HG03175 (cell line): ENCODE results near the gene SENP1.

Experiments used
- ATAC-seq: cut with Tn5 transposase; IDR thresholded peaks from one replicate; pipeline ENCODE4 v1.9.1; 2021; ENCODE audit warnings: mild to moderate bottlenecking, moderate library complexity; ENCODE audit not compliant: unreplicated experiment

Gene SENP1

GRCh38 chr12:48037267-48037915 is 68.5 kb downstream of the SENP1 start:
- no peak for ATAC-seq

- no peak for ATAC-seq
Observed at GRCh38 chr12:48036818-48037217, 69.1 kb downstream of the SENP1 start.

GRCh38 chr12:48034835-48035805 is 70.8 kb downstream of the SENP1 start:
- ATAC-seq, result no peak

- ATAC-seq, result no peak
Observed at GRCh38 chr12:48033451-48033850, 72.4 kb downstream of the SENP1 start.

- ATAC-seq, result no peak
Observed at GRCh38 chr12:48032597-48032996, 73.3 kb downstream of the SENP1 start.

GRCh38 chr12:48031135-48031960 is 74.5 kb downstream of the SENP1 start:
- ATAC-seq, result no peak

- no peak for ATAC-seq
Observed at GRCh38 chr12:48030173-48030650, 75.7 kb downstream of the SENP1 start.

GRCh38 chr12:48029491-48030172 is 76.2 kb downstream of the SENP1 start:
- no peak for ATAC-seq

GRCh38 chr12:48028541-48029431 is 77.1 kb downstream of the SENP1 start:
- ATAC-seq, result no peak

- ATAC-seq, result no peak
Observed at GRCh38 chr12:48027183-48028002, 78.5 kb downstream of the SENP1 start.

- ATAC-seq, result no peak
Observed at GRCh38 chr12:48026060-48026827, 79.6 kb downstream of the SENP1 start.

GRCh38 chr12:48025281-48025680 is 80.6 kb downstream of the SENP1 start:
- ATAC-seq, result no peak

- no peak for ATAC-seq
Observed at GRCh38 chr12:48024735-48025134, 81.1 kb downstream of the SENP1 start.

- ATAC-seq, result no peak
Observed at GRCh38 chr12:48023386-48023785, 82.5 kb downstream of the SENP1 start.

- ATAC-seq, result no peak
Observed at GRCh38 chr12:48022676-48023385, 83.0 kb downstream of the SENP1 start.

GRCh38 chr12:48022180-48022521 is 83.7 kb downstream of the SENP1 start:
- no peak for ATAC-seq

GRCh38 chr12:48021485-48022179 is 84.2 kb downstream of the SENP1 start:
- ATAC-seq, result no peak
